ENCODE results near the gene CYP24A1.

CYP24A1 gene

GRCh38 chr20:54205450-54205849, 31.7 kb upstream of the CYP24A1 start:
- no peaks in the 10 kb centered on the region for H3K9me3 ChIP-seq
- H3K4me3 ChIP-seq (ENCODE audit: low read depth, low read length): no peak overlapping the region
- no peaks in the 10 kb centered on the region for H3K36me3 ChIP-seq
- DNase-seq: no peak
- no peak for TF ChIP-seq CTCF (IDR thresholded peaks at IDR 0.05; ENCODE audit: low read depth, low read length)
- H3K27me3 ChIP-seq: no peaks in the 10 kb centered on the region
- H3K4me1 ChIP-seq: no peaks in the 10 kb centered on the region

GRCh38 chr20:54204481-54204880, 30.7 kb upstream of the CYP24A1 start:
- DNase-seq: no peak
- Histone ChIP-seq H3K4me1 (no peaks in the 10 kb centered on the region), H3K9me3 (no peaks in the 10 kb centered on the region), H3K36me3 (no peaks in the 10 kb centered on the region), H3K27me3 (no peaks in the 10 kb centered on the region), H3K4me3 (ENCODE audit: low read depth, low read length) (no peak overlapping the region)
- no peak for TF ChIP-seq CTCF (IDR thresholded peaks at IDR 0.05; ENCODE audit: low read depth, low read length)

- no peak overlapping the region for H3K4me3 ChIP-seq (ENCODE audit: low read depth, low read length)
- no peaks in the 10 kb centered on the region for H3K9me3 ChIP-seq
- H3K4me1 ChIP-seq: no peaks in the 10 kb centered on the region
- no peak for DNase-seq
- no peaks in the 10 kb centered on the region for H3K36me3 ChIP-seq
- no peaks in the 10 kb centered on the region for H3K27me3 ChIP-seq
- TF ChIP-seq CTCF (IDR thresholded peaks at IDR 0.05; ENCODE audit: low read depth, low read length): no peak
Observed at GRCh38 chr20:54204063-54204462, 30.3 kb upstream of the CYP24A1 start.

- no peak for TF ChIP-seq CTCF (IDR thresholded peaks at IDR 0.05; ENCODE audit: low read depth, low read length)
- DNase-seq: no peak
- H3K4me3 ChIP-seq (ENCODE audit: low read depth, low read length): no peak overlapping the region
Observed at GRCh38 chr20:54203281-54203680, 29.5 kb upstream of the CYP24A1 start.

GRCh38 chr20:54201268-54201846, 27.6 kb upstream of the CYP24A1 start:
- no peak for DNase-seq
- H3K9me3 ChIP-seq: no peaks in the 10 kb centered on the region
- no peak for TF ChIP-seq CTCF (IDR thresholded peaks at IDR 0.05; ENCODE audit: low read depth, low read length)
- no peaks in the 10 kb centered on the region for H3K4me1 ChIP-seq
- H3K27me3 ChIP-seq: no peaks in the 10 kb centered on the region
- H3K36me3 ChIP-seq: no peaks in the 10 kb centered on the region
- no peak overlapping the region for H3K4me3 ChIP-seq (ENCODE audit: low read depth, low read length)

More at GRCh38 chr20:54203281-54203680, 29.5 kb upstream of the CYP24A1 start:
- Histone ChIP-seq H3K27me3 (no peaks in the 10 kb centered on the region), H3K4me1 (no peaks in the 10 kb centered on the region), H3K9me3 (no peaks in the 10 kb centered on the region), H3K36me3 (no peaks in the 10 kb centered on the region)

- Histone ChIP-seq H3K4me1 (peaks cover 6% of the 10 kb centered on the region), H3K4me3 (ENCODE audit: low read depth, low read length) (no peak overlapping the region)
- DNase-seq: no peak
Observed at GRCh38 chr20:54200487-54201267, 26.9 kb upstream of the CYP24A1 start.

More at GRCh38 chr20:54200487-54201267, 26.9 kb upstream of the CYP24A1 start:
- Histone ChIP-seq H3K36me3 (no peaks in the 10 kb centered on the region), H3K9me3 (no peaks in the 10 kb centered on the region), H3K27me3 (no peaks in the 10 kb centered on the region)
- TF ChIP-seq CTCF (IDR thresholded peaks at IDR 0.05; ENCODE audit: low read depth, low read length): no peak

All from BE2C (cell line).